Measurements from ENCODE around the gene DENND5A. TPM values are rescaled to one million over a fixed set of nuclear protein-coding genes. Genes with fewer than 3 reads are reported as not detected.

DENND5A gene
- total and polyA plus RNA-seq, 8 donors = 65.7 to 106 (median 96.7) TPM

GRCh38 chr11:9310485-9311090, 45.4 kb upstream of the DENND5A start:
- DNase-seq (no peak), ATAC-seq (no peak)
- Histone ChIP-seq H3K27me3 (no peaks in the 10 kb centered on the region), H3K36me3 (no peaks in the 10 kb centered on the region), H3K4me1 (peaks cover 4 to 31% of the 10 kb centered on the region in 2 donors), H3K27ac (no peak overlapping the region), H3K9me3 (no peaks in the 10 kb centered on the region), H3K4me3 (no peak overlapping the region)
- intact Hi-C loops (cut with DNase I) = no loop called here
- TF ChIP-seq CTCF (IDR thresholded peaks at IDR 0.05) = no peak

GRCh38 chr11:9304178-9304577, 39.0 kb upstream of the DENND5A start:
- peaks cover 0 to 6% of the 10 kb centered on the region in 2 donors for H3K36me3 ChIP-seq
- no peak for TF ChIP-seq CTCF (IDR thresholded peaks at IDR 0.05)
- H3K4me3 ChIP-seq = no peak overlapping the region
- intact Hi-C loops (cut with DNase I) = no loop called here
- no peaks in the 10 kb centered on the region for H3K9me3 ChIP-seq
- H3K27me3 ChIP-seq = no peaks in the 10 kb centered on the region
- H3K27ac ChIP-seq = no peak overlapping the region
- ATAC-seq (no peak), DNase-seq (no peak)
- peaks cover 0 to 4% of the 10 kb centered on the region in 2 donors for H3K4me1 ChIP-seq

- no peak for ATAC-seq
- peaks cover 0 to 22% of the 10 kb centered on the region in 2 donors for H3K36me3 ChIP-seq
- H3K4me1 ChIP-seq = peaks cover 0 to 4% of the 10 kb centered on the region in 2 donors
- no peak for TF ChIP-seq CTCF (IDR thresholded peaks at IDR 0.05)
- no peak overlapping the region for H3K4me3 ChIP-seq
- no peaks in the 10 kb centered on the region for H3K27me3 ChIP-seq
- no peak overlapping the region for H3K27ac ChIP-seq
- intact Hi-C loops (cut with DNase I) = no loop called here
- no peaks in the 10 kb centered on the region for H3K9me3 ChIP-seq
- no peak for DNase-seq
These were observed 37.3 kb upstream of the DENND5A start for GRCh38 chr11:9302448-9302847.

GRCh38 chr11:9301720-9302119, 36.6 kb upstream of the DENND5A start:
- no peak overlapping the region for H3K27ac ChIP-seq
- no peak overlapping the region for H3K4me3 ChIP-seq
- H3K36me3 ChIP-seq = peaks cover 0 to 29% of the 10 kb centered on the region in 2 donors
- TF ChIP-seq CTCF (IDR thresholded peaks at IDR 0.05) = no peak
- intact Hi-C loops (cut with DNase I) = no loop called here
- no peak for ATAC-seq
- peaks cover 0 to 4% of the 10 kb centered on the region in 2 donors for H3K4me1 ChIP-seq
- no peak for DNase-seq
- no peaks in the 10 kb centered on the region for H3K27me3 ChIP-seq
- no peaks in the 10 kb centered on the region for H3K9me3 ChIP-seq

GRCh38 chr11:9293646-9294045, 28.5 kb upstream of the DENND5A start:
- Histone ChIP-seq H3K27me3 (no peaks in the 10 kb centered on the region), H3K4me3 (no peak overlapping the region), H3K9me3 (no peaks in the 10 kb centered on the region), H3K36me3 (peaks cover 0 to 54% of the 10 kb centered on the region in 2 donors), H3K4me1 (no peaks in the 10 kb centered on the region), H3K27ac (no peak overlapping the region)
- TF ChIP-seq CTCF (IDR thresholded peaks at IDR 0.05) = no peak
- no peak for ATAC-seq
- no peak for DNase-seq
- intact Hi-C loops (cut with DNase I) = no loop called here
